ENCODE results near the gene WNT8B.

Gene WNT8B

GRCh38 chr10:100438674-100439315 lies 24.0 kb upstream of the WNT8B start:
- no peak overlapping the region for H3K4me3 ChIP-seq (ENCODE audit: low read depth, low read length)
- no peak for TF ChIP-seq CTCF (IDR thresholded peaks at IDR 0.05; ENCODE audit: low read depth, low read length, missing control alignments)
- no peak for DNase-seq (ENCODE audit: low read depth)

- H3K4me3 ChIP-seq (ENCODE audit: low read depth, low read length): no peak overlapping the region
Observed at GRCh38 chr10:100442548-100442947, 20.3 kb upstream of the WNT8B start.

GRCh38 chr10:100446130-100446761 lies 16.6 kb upstream of the WNT8B start:
- H3K4me3 ChIP-seq (ENCODE audit: low read depth, low read length): no peak overlapping the region
- TF ChIP-seq CTCF (IDR thresholded peaks at IDR 0.05; ENCODE audit: low read depth, low read length, missing control alignments): no peak
- no peak for DNase-seq (ENCODE audit: low read depth)

More at GRCh38 chr10:100442548-100442947, 20.3 kb upstream of the WNT8B start:
- TF ChIP-seq CTCF (IDR thresholded peaks at IDR 0.05; ENCODE audit: low read depth, low read length, missing control alignments): no peak
- DNase-seq (ENCODE audit: low read depth): no peak

- DNase-seq (ENCODE audit: low read depth): no peak
- no peak overlapping the region for H3K4me3 ChIP-seq (ENCODE audit: low read depth, low read length)
- no peak for TF ChIP-seq CTCF (IDR thresholded peaks at IDR 0.05; ENCODE audit: low read depth, low read length, missing control alignments)
Observed at GRCh38 chr10:100447663-100448062, 15.1 kb upstream of the WNT8B start.

GRCh38 chr10:100448951-100449350 lies 13.9 kb upstream of the WNT8B start:
- no peak for TF ChIP-seq CTCF (IDR thresholded peaks at IDR 0.05; ENCODE audit: low read depth, low read length, missing control alignments)
- no peak overlapping the region for H3K4me3 ChIP-seq (ENCODE audit: low read depth, low read length)
- no peak for DNase-seq (ENCODE audit: low read depth)

GRCh38 chr10:100468322-100468721 lies 5.5 kb downstream of the WNT8B start:
- no peak for TF ChIP-seq CTCF (IDR thresholded peaks at IDR 0.05; ENCODE audit: low read depth, low read length, missing control alignments)
- no peak overlapping the region for H3K4me3 ChIP-seq (ENCODE audit: low read depth, low read length)
- DNase-seq (ENCODE audit: low read depth): no peak

- no peak overlapping the region for H3K4me3 ChIP-seq (ENCODE audit: low read depth, low read length)
- no peak for DNase-seq (ENCODE audit: low read depth)
- no peak for TF ChIP-seq CTCF (IDR thresholded peaks at IDR 0.05; ENCODE audit: low read depth, low read length, missing control alignments)
Observed at GRCh38 chr10:100468978-100469377, 6.2 kb downstream of the WNT8B start.
